Measurements from ENCODE around the gene HOXB13. TPM values are rescaled to one million over a fixed set of nuclear protein-coding genes. Genes with fewer than 3 reads are reported as not detected.
"Not testable (repeated sequence)": the region's sequence is repeated elsewhere in the genome, so short reads cannot be mapped to it uniquely, and the experiment has no call there.

HOXB13 gene
- total RNA-seq, 1 donor from 2014 or later: not detected

GRCh38 chr17:48721009-48721402, 7.5 kb downstream of the HOXB13 start:
- H3K4me3 Mint-ChIP-seq: no peak overlapping the region
- H3K27me3 Mint-ChIP-seq (ENCODE audit: insufficient read depth): peaks cover 95% of the 10 kb centered on the region
- peaks cover 1% of the 10 kb centered on the region for H3K36me3 Mint-ChIP-seq (ENCODE audit: low read depth)
- H3K27ac Mint-ChIP-seq: no peak overlapping the region
- intact Hi-C loops (cut with micrococcal nuclease): loop anchor here (5.0 to 10.0 kb wide), 2 partner anchors 49 to 74 kb away; no protein-coding TSS in a partner anchor
- H3K9me3 Mint-ChIP-seq: no peaks in the 10 kb centered on the region
- no peak for DNase-seq (ENCODE audit: low spot score)
- H3K4me1 Mint-ChIP-seq (ENCODE audit: low read depth): peaks cover 19% of the 10 kb centered on the region

GRCh38 chr17:48720266-48721008, 8.1 kb downstream of the HOXB13 start:
- Mint-ChIP-seq H3K4me3 (no peak overlapping the region), H3K9me3 (no peaks in the 10 kb centered on the region), H3K36me3 (ENCODE audit: low read depth) (peaks cover 1% of the 10 kb centered on the region), H3K27ac (peak overlapping the region; percentile 77), H3K4me1 (ENCODE audit: low read depth) (peaks cover 19% of the 10 kb centered on the region), H3K27me3 (ENCODE audit: insufficient read depth) (peaks cover 93% of the 10 kb centered on the region)
- intact Hi-C loops (cut with micrococcal nuclease): loop anchor here (5.0 to 10.0 kb wide), 2 partner anchors 48 to 74 kb away; no protein-coding TSS in a partner anchor
- DNase-seq (ENCODE audit: low spot score): no peak

GRCh38 chr17:48719642-48720265, 8.8 kb downstream of the HOXB13 start:
- Mint-ChIP-seq H3K36me3 (ENCODE audit: low read depth) (peaks cover 1% of the 10 kb centered on the region), H3K9me3 (no peaks in the 10 kb centered on the region), H3K4me3 (no peak overlapping the region), H3K27ac (peak overlapping the region; percentile 65), H3K4me1 (ENCODE audit: low read depth) (peaks cover 15% of the 10 kb centered on the region), H3K27me3 (ENCODE audit: insufficient read depth) (peaks cover 90% of the 10 kb centered on the region)
- no peak for DNase-seq (ENCODE audit: low spot score)
- intact Hi-C loops (cut with micrococcal nuclease): loop anchor here (5.0 to 10.0 kb wide), 2 partner anchors 47 to 75 kb away; no protein-coding TSS in a partner anchor

GRCh38 chr17:48718761-48719641, 9.5 kb downstream of the HOXB13 start:
- DNase-seq (ENCODE audit: low spot score): no peak
- peaks cover 1% of the 10 kb centered on the region for H3K36me3 Mint-ChIP-seq (ENCODE audit: low read depth)
- peak overlapping the region; percentile 77 for H3K27ac Mint-ChIP-seq
- H3K4me1 Mint-ChIP-seq (ENCODE audit: low read depth): peaks cover 8% of the 10 kb centered on the region
- peaks cover 90% of the 10 kb centered on the region for H3K27me3 Mint-ChIP-seq (ENCODE audit: insufficient read depth)
- H3K4me3 Mint-ChIP-seq: no peak overlapping the region
- no peaks in the 10 kb centered on the region for H3K9me3 Mint-ChIP-seq
- intact Hi-C loops (cut with micrococcal nuclease): loop anchor here (1.0 kb wide), 2 partner anchors 29 to 276 kb away; no protein-coding TSS in a partner anchor

GRCh38 chr17:48718227-48718760, 10.3 kb downstream of the HOXB13 start:
- H3K4me3 Mint-ChIP-seq: peak overlapping the region; percentile 3
- H3K27ac Mint-ChIP-seq: peak overlapping the region; percentile 40

GRCh38 chr17:48717367-48718226, 11.0 kb downstream of the HOXB13 start:
- H3K36me3 Mint-ChIP-seq (ENCODE audit: low read depth): peaks cover 1% of the 10 kb centered on the region
- H3K27me3 Mint-ChIP-seq (ENCODE audit: insufficient read depth): peaks cover 83% of the 10 kb centered on the region
- intact Hi-C loops (cut with micrococcal nuclease): loop anchor here (1.0 kb wide), 2 partner anchors 31 to 278 kb away; no protein-coding TSS in a partner anchor
- H3K9me3 Mint-ChIP-seq: no peaks in the 10 kb centered on the region
- peaks cover 6% of the 10 kb centered on the region for H3K4me1 Mint-ChIP-seq (ENCODE audit: low read depth)
- H3K27ac Mint-ChIP-seq: no peak overlapping the region
- H3K4me3 Mint-ChIP-seq: no peak overlapping the region
- DNase-seq (ENCODE audit: low spot score): no peak

More at GRCh38 chr17:48718227-48718760, 10.3 kb downstream of the HOXB13 start:
- Mint-ChIP-seq H3K4me1 (ENCODE audit: low read depth) (peaks cover 6% of the 10 kb centered on the region), H3K9me3 (no peaks in the 10 kb centered on the region), H3K36me3 (ENCODE audit: low read depth) (peaks cover 1% of the 10 kb centered on the region), H3K27me3 (ENCODE audit: insufficient read depth) (peaks cover 84% of the 10 kb centered on the region)
- no peak for DNase-seq (ENCODE audit: low spot score)
- intact Hi-C loops (cut with micrococcal nuclease): loop anchor here (1.0 kb wide), 2 partner anchors 30 to 277 kb away; no protein-coding TSS in a partner anchor

- H3K36me3 Mint-ChIP-seq (ENCODE audit: low read depth); H3K9me3 Mint-ChIP-seq; H3K4me3 Mint-ChIP-seq; intact Hi-C loops (cut with micrococcal nuclease); H3K27ac Mint-ChIP-seq; H3K4me1 Mint-ChIP-seq (ENCODE audit: low read depth); DNase-seq (ENCODE audit: low spot score): not testable (repeated sequence)
- H3K27me3 Mint-ChIP-seq (ENCODE audit: insufficient read depth): peaks cover 76% of the 10 kb centered on the region
These were observed 12.0 kb downstream of the HOXB13 start for GRCh38 chr17:48716549-48716948.

- Mint-ChIP-seq H3K4me3 (no peak overlapping the region), H3K27me3 (ENCODE audit: insufficient read depth) (peaks cover 75% of the 10 kb centered on the region), H3K36me3 (ENCODE audit: low read depth) (peaks cover 1% of the 10 kb centered on the region), H3K4me1 (ENCODE audit: low read depth) (peaks cover 6% of the 10 kb centered on the region), H3K27ac (no peak overlapping the region), H3K9me3 (no peaks in the 10 kb centered on the region)
- no peak for DNase-seq (ENCODE audit: low spot score)
- intact Hi-C loops (cut with micrococcal nuclease): no loop called here
These were observed 12.8 kb downstream of the HOXB13 start for GRCh38 chr17:48715496-48716399.

- H3K4me1 Mint-ChIP-seq (ENCODE audit: low read depth): no peaks in the 10 kb centered on the region
- no peak overlapping the region for H3K4me3 Mint-ChIP-seq
These were observed 17.4 kb downstream of the HOXB13 start for GRCh38 chr17:48711128-48711527.

GRCh38 chr17:48704361-48705248, 23.9 kb downstream of the HOXB13 start:
- intact Hi-C loops (cut with micrococcal nuclease): no loop called here
- H3K4me1 Mint-ChIP-seq (ENCODE audit: low read depth): no peaks in the 10 kb centered on the region
- no peak overlapping the region for H3K4me3 Mint-ChIP-seq
- H3K27ac Mint-ChIP-seq: no peak overlapping the region
- H3K36me3 Mint-ChIP-seq (ENCODE audit: low read depth): no peaks in the 10 kb centered on the region
- no peak for DNase-seq (ENCODE audit: low spot score)
- H3K27me3 Mint-ChIP-seq (ENCODE audit: insufficient read depth): peaks cover 71% of the 10 kb centered on the region
- H3K9me3 Mint-ChIP-seq: no peaks in the 10 kb centered on the region

More at GRCh38 chr17:48711128-48711527, 17.4 kb downstream of the HOXB13 start:
- Mint-ChIP-seq H3K27ac (no peak overlapping the region), H3K36me3 (ENCODE audit: low read depth) (no peaks in the 10 kb centered on the region), H3K9me3 (no peaks in the 10 kb centered on the region), H3K27me3 (ENCODE audit: insufficient read depth) (peaks cover 67% of the 10 kb centered on the region)
- no peak for DNase-seq (ENCODE audit: low spot score)
- intact Hi-C loops (cut with micrococcal nuclease): no loop called here

Measured in activated T-helper 1 cell treated with anti-CD3 and anti-CD28 coated beads, Interleukin-12 subunit alpha, Interleukin-12 subunit beta, Interleukin-2, Interleukin-4 antibody, amounts not matched to agents 30 ng/mL and 10 ng/mL and 1 ng/mL, durations not matched to agents 14 hours and 24 hours and 36 hours (primary cell).